ENCODE measurements around the gene MTCL1.

MTCL1 gene

GRCh38 chr18:8851659-8852058, 146.3 kb downstream of the MTCL1 start:
- H3K79me2 ChIP-seq (ENCODE audit: insufficient read depth, low read length), result no peaks in the 10 kb centered on the region
- H2AFZ ChIP-seq (ENCODE audit: low read length), result no peak overlapping the region
- no peak for TF ChIP-seq EZH2 (IDR thresholded peaks at IDR 0.05; ENCODE audit: borderline replicate concordance, low read length)
- TF ChIP-seq, protein P1, sequence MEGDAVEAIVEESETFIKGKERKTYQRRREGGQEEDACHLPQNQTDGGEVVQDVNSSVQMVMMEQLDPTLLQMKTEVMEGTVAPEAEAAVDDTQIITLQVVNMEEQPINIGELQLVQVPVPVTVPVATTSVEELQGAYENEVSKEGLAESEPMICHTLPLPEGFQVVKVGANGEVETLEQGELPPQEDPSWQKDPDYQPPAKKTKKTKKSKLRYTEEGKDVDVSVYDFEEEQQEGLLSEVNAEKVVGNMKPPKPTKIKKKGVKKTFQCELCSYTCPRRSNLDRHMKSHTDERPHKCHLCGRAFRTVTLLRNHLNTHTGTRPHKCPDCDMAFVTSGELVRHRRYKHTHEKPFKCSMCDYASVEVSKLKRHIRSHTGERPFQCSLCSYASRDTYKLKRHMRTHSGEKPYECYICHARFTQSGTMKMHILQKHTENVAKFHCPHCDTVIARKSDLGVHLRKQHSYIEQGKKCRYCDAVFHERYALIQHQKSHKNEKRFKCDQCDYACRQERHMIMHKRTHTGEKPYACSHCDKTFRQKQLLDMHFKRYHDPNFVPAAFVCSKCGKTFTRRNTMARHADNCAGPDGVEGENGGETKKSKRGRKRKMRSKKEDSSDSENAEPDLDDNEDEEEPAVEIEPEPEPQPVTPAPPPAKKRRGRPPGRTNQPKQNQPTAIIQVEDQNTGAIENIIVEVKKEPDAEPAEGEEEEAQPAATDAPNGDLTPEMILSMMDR (IDR thresholded peaks at IDR 0.05; ENCODE audit: low read length), result no peak
- H3K9me2 ChIP-seq (ENCODE audit: low read depth, low read length), result no peaks in the 10 kb centered on the region
- H3K4me2 ChIP-seq (ENCODE audit: low read length), result no peak overlapping the region
- H3K9me3 ChIP-seq (ENCODE audit: low read length), result no peaks in the 10 kb centered on the region
- H3K36me3 ChIP-seq (ENCODE audit: insufficient read depth, low read length), result no peaks in the 10 kb centered on the region
- H3K27me3 ChIP-seq (ENCODE audit: insufficient read depth, low read length), result peaks cover 12% of the 10 kb centered on the region; the same call in 1 of the 2 replicates
- H3F3A ChIP-seq (ENCODE audit: insufficient read depth, low read length), result no peaks in the 10 kb centered on the region
- no peak overlapping the region for H3K27ac ChIP-seq (ENCODE audit: low read depth, low read length, poor library complexity, severe bottlenecking)
- H4K20me1 ChIP-seq (ENCODE audit: insufficient read depth, low read length), result no peaks in the 10 kb centered on the region
- H3K4me3 ChIP-seq (ENCODE audit: low read depth, low read length, poor library complexity, severe bottlenecking), result no peak overlapping the region
- H3K9ac ChIP-seq (ENCODE audit: low read length), result no peak overlapping the region
- H3K4me1 ChIP-seq (ENCODE audit: insufficient read depth, low read length, severe bottlenecking), result peaks cover 14% of the 10 kb centered on the region

DNA sequence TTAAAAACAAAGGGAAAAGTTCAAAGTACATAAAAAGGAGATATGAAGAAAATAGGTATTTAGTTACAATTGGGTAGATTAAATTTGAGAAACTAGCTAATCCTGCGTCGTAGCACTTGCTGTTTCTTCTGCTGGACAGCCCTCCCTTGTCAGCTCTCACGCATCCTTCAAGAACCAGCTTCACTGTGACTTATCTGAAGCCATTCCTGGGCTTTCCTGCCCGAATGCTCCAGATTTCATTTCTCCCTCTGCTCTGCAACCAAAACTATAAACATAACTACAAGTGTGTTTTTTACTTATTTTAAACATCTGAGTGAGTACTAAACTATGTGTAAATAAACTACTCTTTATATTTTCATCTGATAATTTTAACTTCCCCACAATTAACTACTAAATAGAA, 149.2 kb downstream of the MTCL1 start:
- Histone ChIP-seq H4K20me1 (ENCODE audit: insufficient read depth, low read length) (no peaks in the 10 kb centered on the region), H3K4me2 (ENCODE audit: low read length) (no peak overlapping the region)

DNA sequence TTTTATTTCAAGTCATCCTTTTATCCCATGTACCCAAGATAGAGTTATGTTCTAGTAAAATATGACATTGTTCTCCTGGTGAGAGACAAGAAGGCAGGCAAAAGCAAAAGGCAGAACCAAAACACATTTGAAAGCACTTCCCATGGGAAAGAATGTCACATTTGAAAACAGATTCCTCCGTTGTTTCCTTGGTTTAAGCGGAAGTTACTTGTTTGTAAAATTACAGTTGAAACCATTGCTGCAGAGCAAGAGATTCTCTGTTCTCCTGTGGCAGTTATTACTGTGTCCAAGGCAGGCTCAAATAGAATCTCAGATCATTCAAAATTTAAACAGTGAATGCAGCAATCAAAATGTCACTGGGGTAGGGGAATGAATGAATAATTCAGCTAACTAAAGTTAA, 149.6 kb downstream of the MTCL1 start:
- Histone ChIP-seq H3K4me2 (ENCODE audit: low read length) (no peak overlapping the region), H3K4me1 (ENCODE audit: insufficient read depth, low read length, severe bottlenecking) (peaks cover 20% of the 10 kb centered on the region), H2AFZ (ENCODE audit: low read length) (no peak overlapping the region), H3K9ac (ENCODE audit: low read length) (no peak overlapping the region), H3K27ac (ENCODE audit: low read depth, low read length, poor library complexity, severe bottlenecking) (no peak overlapping the region), H3K9me3 (ENCODE audit: low read length) (no peaks in the 10 kb centered on the region), H3K9me2 (ENCODE audit: low read depth, low read length) (no peaks in the 10 kb centered on the region), H3K36me3 (ENCODE audit: insufficient read depth, low read length) (no peaks in the 10 kb centered on the region), H3K27me3 (ENCODE audit: insufficient read depth, low read length) (peaks cover 8% of the 10 kb centered on the region; the same call in 1 of the 2 replicates), H3K79me2 (ENCODE audit: insufficient read depth, low read length) (no peaks in the 10 kb centered on the region), H3K4me3 (ENCODE audit: low read depth, low read length, poor library complexity, severe bottlenecking) (no peak overlapping the region), H3F3A (ENCODE audit: insufficient read depth, low read length) (no peaks in the 10 kb centered on the region), H4K20me1 (ENCODE audit: insufficient read depth, low read length) (no peaks in the 10 kb centered on the region)
- TF ChIP-seq, protein P1 (IDR thresholded peaks at IDR 0.05; ENCODE audit: low read length), result no peak
- no peak for TF ChIP-seq EZH2 (IDR thresholded peaks at IDR 0.05; ENCODE audit: borderline replicate concordance, low read length)

More for the DNA sequence above, 149.2 kb downstream of the MTCL1 start:
- peaks cover 9% of the 10 kb centered on the region; the same call in 1 of the 2 replicates for H3K27me3 ChIP-seq (ENCODE audit: insufficient read depth, low read length)
- no peak overlapping the region for H3K27ac ChIP-seq (ENCODE audit: low read depth, low read length, poor library complexity, severe bottlenecking)
- no peaks in the 10 kb centered on the region for H3F3A ChIP-seq (ENCODE audit: insufficient read depth, low read length)
- no peak for TF ChIP-seq EZH2 (IDR thresholded peaks at IDR 0.05; ENCODE audit: borderline replicate concordance, low read length)
- TF ChIP-seq, protein P1 (IDR thresholded peaks at IDR 0.05; ENCODE audit: low read length), result no peak
- no peaks in the 10 kb centered on the region for H3K36me3 ChIP-seq (ENCODE audit: insufficient read depth, low read length)
- no peak overlapping the region for H3K4me3 ChIP-seq (ENCODE audit: low read depth, low read length, poor library complexity, severe bottlenecking)
- H2AFZ ChIP-seq (ENCODE audit: low read length), result no peak overlapping the region
- no peaks in the 10 kb centered on the region for H3K79me2 ChIP-seq (ENCODE audit: insufficient read depth, low read length)
- no peak overlapping the region for H3K9ac ChIP-seq (ENCODE audit: low read length)
- no peaks in the 10 kb centered on the region for H3K9me2 ChIP-seq (ENCODE audit: low read depth, low read length)
- no peaks in the 10 kb centered on the region for H3K9me3 ChIP-seq (ENCODE audit: low read length)
- peaks cover 16% of the 10 kb centered on the region for H3K4me1 ChIP-seq (ENCODE audit: insufficient read depth, low read length, severe bottlenecking)
